ENCODE results near the gene FCN2.

FCN2 gene

GRCh38 chr9:134912126-134912840, 31.7 kb downstream of the FCN2 start:
- no peak for DNase-seq (ENCODE audit: low read depth)

DNA sequence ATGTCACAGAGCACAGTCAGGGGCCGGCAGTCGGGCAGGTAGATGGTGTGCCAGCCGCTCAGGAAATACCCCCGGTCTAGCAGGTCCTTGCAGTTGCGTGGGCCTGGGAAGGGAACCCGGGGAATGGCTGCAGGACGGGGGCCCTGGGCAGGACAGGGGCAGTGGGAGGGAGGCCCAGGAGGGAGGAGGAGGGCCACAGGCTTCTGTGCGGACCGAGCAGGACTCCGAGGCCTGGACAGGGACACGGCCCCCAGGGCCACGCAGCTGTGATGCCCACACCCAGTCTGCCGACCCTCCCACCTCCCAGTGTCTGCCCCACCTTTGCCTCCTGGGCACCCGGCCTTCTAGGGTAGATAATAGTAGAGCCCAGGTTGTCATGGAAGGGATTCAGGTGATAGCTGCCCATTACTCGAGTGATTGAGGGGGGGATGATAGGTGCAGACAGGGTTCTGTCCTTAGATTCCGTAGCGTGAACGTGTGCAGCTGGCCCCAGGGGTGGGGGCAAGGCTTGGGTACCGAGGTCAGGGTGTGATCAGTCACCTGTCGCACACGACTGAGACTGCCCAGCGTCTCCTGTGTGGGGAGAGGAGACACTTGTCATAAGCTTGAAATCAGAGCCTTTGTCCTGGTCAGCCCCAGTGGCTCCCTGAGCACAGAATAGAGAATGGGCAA, 32.6 kb downstream of the FCN2 start:
- no peak for DNase-seq (ENCODE audit: low read depth)

GRCh38 chr9:134913713-134914500, 33.3 kb downstream of the FCN2 start:
- DNase-seq (ENCODE audit: low read depth), result no peak

- DNase-seq (ENCODE audit: low read depth), result no peak
Observed at GRCh38 chr9:134914501-134914834, 33.9 kb downstream of the FCN2 start.

DNA sequence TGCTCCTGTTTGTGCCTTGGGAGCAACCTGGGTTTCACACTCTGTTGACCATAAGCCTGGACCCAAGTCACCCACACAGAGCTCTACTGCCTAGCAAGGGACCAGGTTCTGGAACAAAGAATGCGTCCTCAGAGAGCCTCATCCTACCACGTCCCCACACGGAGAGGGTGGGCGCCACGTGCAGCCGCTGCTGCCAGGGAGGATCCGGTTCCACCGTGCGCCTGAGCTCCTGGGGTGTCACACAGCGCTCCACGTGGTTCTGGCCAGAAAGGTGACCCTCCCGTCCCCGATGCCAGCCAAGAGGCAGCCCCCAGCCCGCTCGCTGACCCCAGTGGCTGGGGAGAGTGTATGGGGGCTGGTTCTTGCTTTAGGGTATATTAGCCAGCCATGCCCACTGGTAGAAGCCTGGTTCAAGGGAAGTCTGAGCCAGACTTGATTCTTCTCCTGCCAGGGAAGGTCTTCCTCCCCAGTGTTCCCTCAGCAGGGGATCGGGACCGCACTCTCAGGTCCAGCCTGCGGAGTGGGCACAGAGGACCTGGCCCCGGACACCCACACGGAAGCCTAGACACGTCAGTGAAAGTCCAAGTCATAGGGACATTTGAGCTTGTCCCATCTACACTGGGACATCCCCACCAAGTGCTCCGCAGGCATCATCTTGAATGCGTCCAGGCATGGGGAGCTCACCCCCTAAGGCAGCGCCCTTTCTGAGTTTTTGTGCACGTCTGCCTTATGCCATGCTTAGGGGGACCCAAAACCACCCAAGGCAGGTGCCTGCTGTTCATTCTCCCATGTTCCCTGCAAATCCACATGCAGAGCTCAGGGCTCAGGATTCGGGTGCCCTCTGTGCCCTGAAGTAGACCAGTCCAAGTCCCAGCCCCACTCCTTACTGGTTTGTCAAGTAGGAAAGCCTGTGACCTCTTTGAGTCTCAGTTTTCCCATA, 34.7 kb downstream of the FCN2 start:
- no peak for DNase-seq (ENCODE audit: low read depth)

DNA sequence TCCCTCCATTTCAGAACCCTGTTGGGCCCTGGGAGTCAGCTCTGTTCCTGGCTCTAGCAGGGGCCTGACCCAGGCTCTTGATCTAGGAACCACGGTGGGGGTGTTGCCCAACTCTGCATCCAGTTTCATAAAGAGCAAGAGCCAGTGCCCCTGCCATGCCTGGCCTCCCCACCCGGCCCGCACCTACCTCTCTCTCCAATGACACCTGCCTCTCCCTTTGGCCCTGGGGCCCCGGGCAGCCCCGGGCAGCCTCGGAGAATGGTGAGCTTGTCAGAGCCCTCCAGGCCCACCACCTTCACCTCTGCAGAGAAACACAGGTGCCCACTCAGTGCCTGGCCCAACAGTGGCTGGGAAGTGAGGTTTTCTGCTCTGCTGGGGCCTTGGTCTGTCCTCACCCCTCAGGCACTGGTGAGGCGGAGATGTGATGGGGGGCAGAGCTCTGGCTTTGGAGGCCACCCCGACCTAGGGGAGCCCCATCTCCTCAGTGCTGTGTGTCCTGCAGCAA, 35.6 kb downstream of the FCN2 start:
- DNase-seq (ENCODE audit: low read depth), result no peak

DNA sequence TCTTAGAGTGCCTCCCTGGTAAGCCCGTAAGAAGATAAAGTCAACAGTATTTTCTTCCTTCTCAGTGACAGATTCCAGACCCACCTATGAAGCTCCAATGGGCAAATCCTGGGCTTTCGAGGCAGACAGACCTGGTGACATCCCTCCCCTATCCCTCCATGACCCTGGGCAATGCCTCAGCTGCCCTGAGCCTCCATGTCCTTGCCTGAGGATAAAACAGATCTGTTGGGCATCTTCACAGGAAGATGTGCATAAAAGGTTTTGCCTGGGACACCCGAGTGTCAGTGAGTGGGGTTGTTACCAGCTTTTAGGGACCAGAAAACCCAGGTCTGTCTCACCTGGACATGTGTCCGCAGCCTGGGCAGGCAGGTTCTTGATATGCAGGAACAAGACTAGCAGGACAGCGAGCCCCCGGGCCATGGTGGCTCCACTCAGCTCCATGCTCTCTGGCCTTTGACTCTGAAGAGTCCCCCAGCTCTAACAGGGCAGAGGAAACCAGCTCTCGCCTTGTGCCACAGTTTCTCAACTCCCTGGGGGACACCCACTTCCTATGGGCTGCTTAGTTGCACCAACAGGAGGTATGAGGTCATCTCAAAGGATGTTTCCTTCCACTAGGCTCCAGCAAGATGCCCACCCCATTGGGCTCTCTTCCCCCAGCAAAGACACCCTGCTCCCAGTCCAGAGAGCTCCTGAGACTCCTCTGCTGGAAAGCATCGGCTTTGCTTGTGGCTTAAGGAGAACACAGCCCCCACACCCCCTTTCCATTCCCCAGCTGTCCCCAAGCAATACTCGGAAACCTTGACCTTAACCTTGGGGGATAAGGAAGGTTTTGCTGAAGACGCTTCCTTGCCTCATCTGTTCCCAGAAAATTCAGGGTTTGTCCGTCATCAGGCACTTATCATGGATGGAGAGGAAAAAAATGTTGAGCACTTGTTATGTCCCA, 37.1 kb downstream of the FCN2 start, which contains the start of gene FCN1:
Gene FCN1 (minus strand): TSS at position 482 of the 943 bp plus-strand sequence. CDS start 41 bp downstream, at position 441.
- DNase-seq (ENCODE audit: low read depth), result no peak

GRCh38 chr9:134918646-134919045, 38.0 kb downstream of the FCN2 start:
- DNase-seq (ENCODE audit: low read depth), result no peak

- DNase-seq (ENCODE audit: low read depth), result no peak
Observed at GRCh38 chr9:134919303-134919702, 38.7 kb downstream of the FCN2 start.

DNA sequence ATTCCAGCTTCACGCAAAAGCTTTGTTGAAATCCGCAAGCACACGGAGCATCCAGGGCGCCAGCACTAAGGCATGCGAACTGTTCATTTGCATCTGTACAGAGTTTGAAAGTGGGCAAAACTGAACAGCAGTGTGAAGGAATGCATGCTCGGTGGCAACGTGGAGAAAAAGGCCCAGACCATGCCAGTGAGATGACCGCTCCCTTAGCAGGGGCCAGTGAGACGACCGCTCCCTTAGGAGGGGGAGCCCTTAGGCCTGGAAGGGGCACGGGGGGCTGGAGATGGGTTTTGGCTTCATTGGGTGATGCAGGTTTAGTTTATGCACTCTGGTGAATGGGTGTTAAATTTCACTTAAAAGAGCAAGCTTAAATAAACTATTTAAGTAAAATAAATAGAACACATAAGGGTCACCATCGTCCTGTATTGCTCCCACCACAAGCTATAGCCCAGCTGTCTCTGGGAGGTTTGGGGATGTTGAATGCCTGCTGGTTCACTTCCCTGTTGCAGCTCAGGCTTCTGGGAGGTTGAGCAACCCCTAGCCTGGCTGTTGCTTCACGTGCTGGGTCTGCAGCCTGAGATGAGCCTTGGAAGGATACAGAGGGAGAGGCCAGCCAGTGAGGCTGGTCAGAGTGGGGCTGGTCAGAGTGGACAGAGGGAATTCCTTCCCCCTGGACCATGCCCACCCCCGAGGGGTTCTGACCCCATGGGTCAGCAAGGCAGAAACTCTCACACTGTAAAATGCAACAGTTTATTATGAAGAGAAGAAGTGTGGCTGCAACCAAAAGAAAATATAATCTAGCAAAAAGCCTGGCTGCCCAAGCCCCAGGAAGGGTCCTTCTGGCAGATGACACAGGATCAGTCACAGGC, 41.7 kb downstream of the FCN2 start:
- no peak for DNase-seq (ENCODE audit: low read depth)

GRCh38 chr9:134922932-134923240, 42.3 kb downstream of the FCN2 start:
- DNase-seq (ENCODE audit: low read depth), result no peak

DNA sequence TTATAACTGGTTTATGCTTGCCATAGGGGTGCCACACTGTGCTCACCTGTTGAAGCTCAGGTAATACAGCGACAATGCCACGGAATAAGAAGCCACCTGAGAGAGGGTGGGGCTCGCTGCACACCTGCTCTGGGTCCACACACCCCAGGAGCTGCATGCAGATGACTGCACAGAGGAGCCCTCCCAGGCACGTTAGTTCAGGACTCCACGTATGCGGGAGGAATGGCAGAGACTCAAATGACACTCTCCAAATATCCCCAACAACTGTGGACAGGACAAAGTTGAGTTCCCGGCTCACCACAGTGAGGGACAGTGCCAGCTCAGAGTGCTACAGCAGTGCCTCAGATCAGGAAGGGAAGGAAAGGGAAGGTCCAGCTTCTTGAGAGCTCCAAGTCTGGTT, 42.9 kb downstream of the FCN2 start:
- no peak for DNase-seq (ENCODE audit: low read depth)

GRCh38 chr9:134925011-134925511, 44.5 kb downstream of the FCN2 start:
- no peak for DNase-seq (ENCODE audit: low read depth)

GRCh38 chr9:134928436-134929192, 48.0 kb downstream of the FCN2 start:
- no peak for DNase-seq (ENCODE audit: low read depth)

GRCh38 chr9:134929193-134930158, 48.9 kb downstream of the FCN2 start:
- DNase-seq (ENCODE audit: low read depth), result no peak

DNA sequence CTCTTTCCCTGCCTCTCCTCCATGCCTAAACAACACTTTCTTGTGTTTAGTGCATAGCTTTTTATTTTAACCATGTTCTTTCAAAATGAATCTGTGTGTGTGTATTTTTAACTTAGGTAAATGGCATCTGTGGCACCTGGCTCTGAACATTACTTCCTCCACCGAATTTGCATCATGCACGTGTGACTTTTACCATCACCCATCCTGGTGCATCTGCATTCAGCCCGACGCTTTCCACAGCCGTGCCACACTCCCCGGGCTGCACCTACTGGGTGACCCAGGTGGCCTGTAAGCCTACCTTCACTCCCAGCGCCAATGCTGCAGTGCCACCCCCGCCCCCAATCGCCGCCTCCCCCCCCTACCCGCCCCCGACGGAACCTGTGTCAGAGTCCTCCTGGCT, 49.8 kb downstream of the FCN2 start:
- no peak for DNase-seq (ENCODE audit: low read depth)

GRCh38 chr9:134932171-134932570, 51.6 kb downstream of the FCN2 start:
- DNase-seq (ENCODE audit: low read depth), result no peak

DNA sequence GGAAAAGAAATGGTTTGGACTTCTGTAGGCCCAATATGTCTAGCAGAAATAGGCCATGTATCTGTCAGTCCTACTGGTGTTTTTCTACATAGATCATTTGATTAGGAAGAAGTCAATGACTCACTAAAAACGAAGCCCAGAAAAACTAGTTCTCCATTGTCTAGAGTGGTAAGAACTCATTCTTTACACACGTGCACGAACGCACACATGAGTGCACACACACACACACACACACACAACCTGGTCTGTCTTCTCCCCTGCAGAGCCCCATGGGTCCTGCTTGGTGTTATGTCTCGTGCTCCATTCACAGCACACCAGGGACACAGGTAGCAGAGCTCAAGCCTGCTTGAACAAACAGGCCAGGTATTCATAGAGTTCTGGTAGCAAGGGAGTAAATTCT, 52.0 kb downstream of the FCN2 start:
- no peak for DNase-seq (ENCODE audit: low read depth)

Data from stimulated activated CD8-positive, alpha-beta memory T cell treated with anti-CD3 and anti-CD28 coated beads, Interleukin-12 subunit alpha, Interleukin-12 subunit beta, amount 100 ng/mL, for 4 hours (primary cell).